Transverse colon (tissue), 4 donors: Measurements from ENCODE around the gene RIMBP2. TPM values are rescaled to one million over a fixed set of nuclear protein-coding genes. Genes with fewer than 3 reads are reported as not detected.

Experiments
- DNase-seq: peaks from one replicate; pipeline ENCODE4 v3.0.0-alpha.2; 2019
- H3K27ac ChIP-seq, 4 donors: fragments of 200-600 bp; sonication (generic); 2 replicates each; pipeline ENCODE4 v1.5.1; 2016 to 2018; ENCODE audit warnings: inconsistent platforms in 4 of 4
- H3K27me3 ChIP-seq: fragments of 200-600 bp; sonication (generic); 2 replicates; pipeline ENCODE4 v1.5.1; 2017; ENCODE audit warnings: inconsistent platforms
- H3K36me3 ChIP-seq, 4 donors: fragments of 200-600 bp; sonication (generic); 2 replicates each; pipeline ENCODE4 v1.5.1; 2017 to 2019; ENCODE audit warnings: inconsistent platforms in 4 of 4
- H3K4me1 ChIP-seq, 4 donors: fragments of 200-600 bp; sonication (generic); 2 replicates each; pipeline ENCODE4 v1.5.1; 2017 to 2020; ENCODE audit warnings: inconsistent platforms in 4 of 4
- H3K4me3 ChIP-seq, 4 donors: fragments of 200-600 bp; sonication (generic); 1 replicate in 1 of 4; 2 replicates in 3 of 4; pipeline versions ENCODE4 v1.5.1 to v1.6.1; 2017 to 2019; ENCODE audit warnings: inconsistent platforms in 4 of 4
- H3K9me3 ChIP-seq, 2 donors: fragments of 200-600 bp; sonication (generic); 2 replicates each; pipeline ENCODE4 v1.5.1; 2017 to 2019; ENCODE audit warnings: inconsistent platforms in 2 of 2
- EP300 ChIP-seq: sonication (generic); formaldehyde crosslinking; IDR thresholded peaks from one replicate; pipeline ENCODE4 v1.6.1; 2017; ENCODE audit warnings: antibody characterized with exemption, low read depth
- POLR2A ChIP-seq: fragments of 450-650 bp; IDR thresholded peaks from one replicate; pipeline ENCODE4 v1.6.1; 2016; ENCODE audit warnings: antibody characterized with exemption, mild to moderate bottlenecking, moderate library complexity
- POLR2AphosphoS5 ChIP-seq, 3 donors: sonication (generic); formaldehyde crosslinking; IDR thresholded peaks; one replicate each; pipeline ENCODE4 v1.6.1; 2016; ENCODE audit warnings: antibody characterized with exemption in 3 of 3
- WGBS, 2 donors: methylation state at CpG; one replicate each; pipeline ENCODE4 v1.1.5; 2018; ENCODE audit warnings: low coverage in 1 of 2; 5-methylcytosine and 5-hydroxymethylcytosine counted together
- in situ Hi-C, 4 donors: fragments of 200-750 bp; cut with MboI; loops; one replicate each; pipeline versions ENCODE4 v1.15.0 to v1.15.1; 2017; ENCODE audit warnings: low sequenced_read_pairs in 3 of 4, low pct_ligation_motif_present in 1 of 4, low pct_unique_long_range_greater_than_20kb in 1 of 4
- intact Hi-C: fragments of 100-400 bp; cut with DNase I; formaldehyde crosslinking; loops from one replicate; pipeline ENCODE4 v1.15.1; 2023; ENCODE audit warnings: low total_unique reads
- total RNA-seq, 4 donors: library from RNA; depleted of rRNA; stranded (reverse); fragments of >200 nt; gene quantifications; one replicate each; pipeline ENCODE4 v1.1.0, GENCODE V29; 2016
- TF ChIP-seq, protein P1 (sequence below), 5 experiments: fragments of 200-600 bp in 3 of 5; fragments of 450-650 bp in 2 of 5; sonication (generic) in 3 of 5; IDR thresholded peaks; 1 replicate in 2 of 5; 2 replicates in 3 of 5; pipeline ENCODE4 v1.5.1; 2016 to 2017; ENCODE audit warnings: antibody characterized with exemption in 5 of 5, inconsistent platforms in 3 of 5, mild to moderate bottlenecking in 2 of 5, moderate library complexity in 1 of 5

The RIMBP2 gene
- total RNA-seq, 4 donors from 2014 or later = 2.9 to 17.3 (median 4.3) TPM

- Histone ChIP-seq H3K9me3 (no peaks in the 10 kb centered on the region), H3K4me1 (no peaks in the 10 kb centered on the region), H3K36me3 (no peaks in the 10 kb centered on the region), H3K4me3 (no peak overlapping the region), H3K27me3 (no peaks in the 10 kb centered on the region), H3K27ac (no peak overlapping the region)
- TF ChIP-seq, protein P1, sequence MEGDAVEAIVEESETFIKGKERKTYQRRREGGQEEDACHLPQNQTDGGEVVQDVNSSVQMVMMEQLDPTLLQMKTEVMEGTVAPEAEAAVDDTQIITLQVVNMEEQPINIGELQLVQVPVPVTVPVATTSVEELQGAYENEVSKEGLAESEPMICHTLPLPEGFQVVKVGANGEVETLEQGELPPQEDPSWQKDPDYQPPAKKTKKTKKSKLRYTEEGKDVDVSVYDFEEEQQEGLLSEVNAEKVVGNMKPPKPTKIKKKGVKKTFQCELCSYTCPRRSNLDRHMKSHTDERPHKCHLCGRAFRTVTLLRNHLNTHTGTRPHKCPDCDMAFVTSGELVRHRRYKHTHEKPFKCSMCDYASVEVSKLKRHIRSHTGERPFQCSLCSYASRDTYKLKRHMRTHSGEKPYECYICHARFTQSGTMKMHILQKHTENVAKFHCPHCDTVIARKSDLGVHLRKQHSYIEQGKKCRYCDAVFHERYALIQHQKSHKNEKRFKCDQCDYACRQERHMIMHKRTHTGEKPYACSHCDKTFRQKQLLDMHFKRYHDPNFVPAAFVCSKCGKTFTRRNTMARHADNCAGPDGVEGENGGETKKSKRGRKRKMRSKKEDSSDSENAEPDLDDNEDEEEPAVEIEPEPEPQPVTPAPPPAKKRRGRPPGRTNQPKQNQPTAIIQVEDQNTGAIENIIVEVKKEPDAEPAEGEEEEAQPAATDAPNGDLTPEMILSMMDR (IDR thresholded peaks at IDR 0.05) = no peak
- no peak for TF ChIP-seq POLR2AphosphoS5 (IDR thresholded peaks at IDR 0.05)
- no peak for TF ChIP-seq EP300
- TF ChIP-seq POLR2A = no peak
- intact Hi-C loops = no loop called here
- DNase-seq = no peak
- in situ Hi-C loops = no loop called here
- 72 to 88% methylated on average over 3 to 7 of the region's 7 CpGs for WGBS, 2 donors
Measured at GRCh38 chr12:130573766-130574165, 142.3 kb downstream of the RIMBP2 start.

GRCh38 chr12:130573235-130573634 is 142.9 kb downstream of the RIMBP2 start:
- H3K27me3 ChIP-seq = no peaks in the 10 kb centered on the region
- no peak overlapping the region for H3K27ac ChIP-seq
- no peaks in the 10 kb centered on the region for H3K9me3 ChIP-seq
- intact Hi-C loops = no loop called here
- in situ Hi-C loops = no loop called here
- TF ChIP-seq, protein P1 (IDR thresholded peaks at IDR 0.05) = no peak
- TF ChIP-seq POLR2A (no peak), POLR2AphosphoS5 (IDR thresholded peaks at IDR 0.05) (no peak), EP300 (no peak)
- H3K36me3 ChIP-seq = no peaks in the 10 kb centered on the region
- no peaks in the 10 kb centered on the region for H3K4me1 ChIP-seq
- H3K4me3 ChIP-seq = no peak overlapping the region
- WGBS, 2 donors = 89 to 93% methylated on average over 14 of the region's 14 CpGs
- no peak for DNase-seq

DNA sequence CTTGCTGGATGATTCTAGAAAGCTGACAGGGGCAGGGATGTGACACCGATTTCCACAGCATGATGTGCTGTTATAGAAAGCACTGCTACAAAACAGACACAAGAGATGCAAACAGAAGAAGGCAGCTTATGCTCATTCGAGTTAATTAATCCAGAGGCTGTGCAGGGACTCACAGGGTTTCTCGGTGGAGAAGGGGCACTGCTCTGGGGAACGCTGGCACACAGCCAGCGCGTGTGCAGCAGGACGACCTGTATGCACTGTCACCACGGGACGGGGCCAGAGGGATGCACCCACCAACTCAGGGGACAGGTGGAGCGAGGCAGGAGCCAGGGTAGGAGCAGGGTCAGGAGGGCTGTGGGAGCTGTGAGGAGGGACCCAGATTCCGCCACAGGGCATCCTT is 143.5 kb downstream of the RIMBP2 start:
- Histone ChIP-seq H3K27me3 (no peaks in the 10 kb centered on the region), H3K4me1 (no peaks in the 10 kb centered on the region), H3K27ac (no peak overlapping the region), H3K4me3 (no peak overlapping the region), H3K9me3 (no peaks in the 10 kb centered on the region), H3K36me3 (no peaks in the 10 kb centered on the region)
- TF ChIP-seq POLR2A (no peak), POLR2AphosphoS5 (IDR thresholded peaks at IDR 0.05) (no peak), EP300 (no peak)
- TF ChIP-seq, protein P1 (IDR thresholded peaks at IDR 0.05) = no peak
- no peak for DNase-seq
- WGBS, 2 donors = 81% methylated on average over 11 of the region's 11 CpGs; no CpG with 5 or more reads in 1 of the 2 donors
- in situ Hi-C loops = no loop called here
- intact Hi-C loops = no loop called here

- intact Hi-C loops = no loop called here
Measured at GRCh38 chr12:130571734-130572133, 144.4 kb downstream of the RIMBP2 start.

More at GRCh38 chr12:130571734-130572133, 144.4 kb downstream of the RIMBP2 start:
- H3K27me3 ChIP-seq = no peaks in the 10 kb centered on the region
- no peaks in the 10 kb centered on the region for H3K36me3 ChIP-seq
- H3K4me3 ChIP-seq = no peak overlapping the region
- no peak overlapping the region for H3K27ac ChIP-seq
- H3K9me3 ChIP-seq = no peaks in the 10 kb centered on the region
- H3K4me1 ChIP-seq = no peaks in the 10 kb centered on the region
- no peak for TF ChIP-seq POLR2A
- TF ChIP-seq EP300 = no peak
- TF ChIP-seq, protein P1 (IDR thresholded peaks at IDR 0.05) = no peak
- no peak for TF ChIP-seq POLR2AphosphoS5 (IDR thresholded peaks at IDR 0.05)
- in situ Hi-C loops = no loop called here
- no peak for DNase-seq
- 94% methylated on average over 8 of the region's 8 CpGs; no CpG with 5 or more reads in 1 of the 2 donors for WGBS, 2 donors
